Brain microvascular endothelial cell (primary cell): ENCODE data around the gene SLC9C2.

Experiments
- DNase-seq: peaks from one replicate; pipeline ENCODE4 v3.0.0-alpha.2; 2020
- H3K27ac ChIP-seq: fragments of 250-450 bp; sonication (Bioruptor Pico); 2 replicates; pipeline ENCODE4 v1.5.1; 2020; ENCODE audit warnings: mild to moderate bottlenecking, moderate library complexity
- H3K27me3 ChIP-seq: fragments of 250-450 bp; sonication (Bioruptor Pico); replicated peaks from 2 replicates; pipeline ENCODE4 v1.5.1; 2020; ENCODE audit warnings: mild to moderate bottlenecking
- H3K36me3 ChIP-seq: fragments of 250-450 bp; sonication (Bioruptor Pico); replicated peaks from 2 replicates; pipeline ENCODE4 v1.5.1; 2020; ENCODE audit warnings: mild to moderate bottlenecking
- H3K4me3 ChIP-seq: 2 replicates; pipeline ENCODE4 v1.5.1; 2011; ENCODE audit warnings: low read depth, mild to moderate bottlenecking, control low read depth, low read length, moderate library complexity
- in situ Hi-C: cut with HindIII; loops from 2 replicates; pipeline ENCODE4 v1.10.0; 2017; ENCODE audit warnings: low sequenced_read_pairs, low pct_ligation_motif_present
- TF ChIP-seq, protein P1 (sequence below): IDR thresholded peaks from 2 replicates; pipeline ENCODE4 v1.5.1; 2011; ENCODE audit warnings: low read depth, mild to moderate bottlenecking, moderate library complexity, low read length, control low read depth, inconsistent platforms; ENCODE audit errors: missing control alignments

The SLC9C2 gene

DNA sequence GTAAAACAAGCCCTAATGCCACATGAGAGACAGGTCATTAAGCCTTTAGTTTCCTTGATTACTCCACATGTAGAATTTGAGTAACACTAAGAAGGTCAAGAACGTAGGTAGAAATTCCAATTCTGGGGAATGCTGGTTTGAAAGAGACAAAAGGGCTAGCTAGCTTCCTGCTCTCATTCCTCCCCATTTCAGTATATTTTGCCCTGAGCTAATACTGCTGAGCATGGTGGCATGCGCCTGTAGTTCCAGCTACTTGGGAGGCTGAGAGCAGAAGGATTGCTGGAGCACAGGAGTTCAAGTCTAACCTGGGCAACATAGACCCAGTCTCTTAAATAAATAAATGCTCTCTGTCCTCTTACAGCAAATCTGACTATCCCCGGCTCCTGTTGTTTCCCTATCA is 112.9 kb downstream of the SLC9C2 start:
- no peak overlapping the region for H3K27ac ChIP-seq
- in situ Hi-C loops, result no loop called here
- H3K4me3 ChIP-seq, result no peak overlapping the region
- no peak for DNase-seq
- no peaks in the 10 kb centered on the region for H3K27me3 ChIP-seq
- peaks cover 40% of the 10 kb centered on the region for H3K36me3 ChIP-seq
- TF ChIP-seq, protein P1, sequence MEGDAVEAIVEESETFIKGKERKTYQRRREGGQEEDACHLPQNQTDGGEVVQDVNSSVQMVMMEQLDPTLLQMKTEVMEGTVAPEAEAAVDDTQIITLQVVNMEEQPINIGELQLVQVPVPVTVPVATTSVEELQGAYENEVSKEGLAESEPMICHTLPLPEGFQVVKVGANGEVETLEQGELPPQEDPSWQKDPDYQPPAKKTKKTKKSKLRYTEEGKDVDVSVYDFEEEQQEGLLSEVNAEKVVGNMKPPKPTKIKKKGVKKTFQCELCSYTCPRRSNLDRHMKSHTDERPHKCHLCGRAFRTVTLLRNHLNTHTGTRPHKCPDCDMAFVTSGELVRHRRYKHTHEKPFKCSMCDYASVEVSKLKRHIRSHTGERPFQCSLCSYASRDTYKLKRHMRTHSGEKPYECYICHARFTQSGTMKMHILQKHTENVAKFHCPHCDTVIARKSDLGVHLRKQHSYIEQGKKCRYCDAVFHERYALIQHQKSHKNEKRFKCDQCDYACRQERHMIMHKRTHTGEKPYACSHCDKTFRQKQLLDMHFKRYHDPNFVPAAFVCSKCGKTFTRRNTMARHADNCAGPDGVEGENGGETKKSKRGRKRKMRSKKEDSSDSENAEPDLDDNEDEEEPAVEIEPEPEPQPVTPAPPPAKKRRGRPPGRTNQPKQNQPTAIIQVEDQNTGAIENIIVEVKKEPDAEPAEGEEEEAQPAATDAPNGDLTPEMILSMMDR, result no peak

DNA sequence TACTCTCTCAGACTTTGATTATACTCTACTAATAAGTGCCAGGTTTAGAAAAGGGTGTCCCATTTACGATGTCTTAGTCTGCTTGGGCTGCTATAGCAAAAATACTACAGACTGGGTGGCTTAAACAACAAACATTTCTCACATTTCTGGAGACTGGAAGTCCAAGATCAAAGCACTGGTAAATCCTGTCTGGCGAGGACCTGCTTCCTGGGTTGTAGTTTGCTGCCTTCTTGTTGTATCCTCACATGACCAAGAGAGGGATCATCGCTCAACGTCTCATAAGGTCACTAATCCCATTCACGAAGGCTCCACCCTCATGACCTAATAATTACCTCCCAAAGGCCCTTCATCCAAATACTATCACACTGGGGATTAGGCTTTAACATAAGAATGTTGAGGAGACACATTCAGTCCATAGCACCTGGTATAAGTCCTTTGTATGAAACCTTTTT is 113.7 kb downstream of the SLC9C2 start:
- H3K27ac ChIP-seq, result no peak overlapping the region
- TF ChIP-seq, protein P1, result no peak
- in situ Hi-C loops, result no loop called here
- peaks cover 45% of the 10 kb centered on the region for H3K36me3 ChIP-seq
- no peaks in the 10 kb centered on the region for H3K27me3 ChIP-seq
- no peak overlapping the region for H3K4me3 ChIP-seq
- DNase-seq, result no peak

DNA sequence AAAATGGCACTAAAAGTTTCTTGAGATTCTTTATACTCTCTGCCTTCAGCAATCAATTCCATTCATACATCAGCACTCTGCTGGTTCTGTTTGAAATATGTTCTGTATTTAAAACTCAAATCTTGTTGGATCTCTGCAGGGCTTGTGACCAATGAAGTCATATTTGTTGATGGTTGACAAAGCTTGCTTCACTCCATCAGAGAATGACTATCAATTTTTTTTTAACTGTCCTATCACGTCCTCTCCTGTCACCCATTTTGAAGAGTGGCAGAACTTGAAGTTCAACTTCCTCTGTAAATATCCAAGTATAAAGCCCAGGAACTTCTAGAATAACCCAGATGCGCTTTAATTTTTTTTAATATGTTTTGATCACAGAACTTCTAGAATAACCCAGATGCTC is 114.9 kb downstream of the SLC9C2 start:
- Histone ChIP-seq H3K27me3 (no peaks in the 10 kb centered on the region), H3K4me3 (no peak overlapping the region), H3K36me3 (peaks cover 52% of the 10 kb centered on the region), H3K27ac (no peak overlapping the region)
- DNase-seq, result no peak
- TF ChIP-seq, protein P1, result no peak
- in situ Hi-C loops, result no loop called here

DNA sequence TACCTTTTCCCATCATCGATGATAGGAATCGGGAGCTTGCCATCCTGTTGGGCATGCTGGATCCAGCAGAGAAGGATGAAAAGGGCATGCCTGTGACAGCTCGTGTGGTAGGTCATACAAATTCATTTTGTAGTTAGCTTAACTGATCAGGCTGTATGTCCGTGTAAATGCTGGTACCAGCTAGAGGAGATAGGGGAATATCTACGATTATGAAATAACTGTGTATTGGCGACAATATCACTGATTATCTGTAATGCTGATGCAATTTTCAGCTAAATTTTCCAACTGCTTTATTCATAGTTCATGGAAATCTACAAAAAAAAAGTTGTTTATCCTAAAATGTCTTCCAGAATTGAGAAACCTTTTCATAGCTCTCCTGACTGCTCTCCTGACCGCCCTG is 117.5 kb downstream of the SLC9C2 start:
- H3K27me3 ChIP-seq, result no peaks in the 10 kb centered on the region
- in situ Hi-C loops, result no loop called here
- H3K36me3 ChIP-seq, result peaks cover 77% of the 10 kb centered on the region
- DNase-seq, result no peak
- no peak overlapping the region for H3K27ac ChIP-seq
- TF ChIP-seq, protein P1, result no peak
- H3K4me3 ChIP-seq, result no peak overlapping the region

DNA sequence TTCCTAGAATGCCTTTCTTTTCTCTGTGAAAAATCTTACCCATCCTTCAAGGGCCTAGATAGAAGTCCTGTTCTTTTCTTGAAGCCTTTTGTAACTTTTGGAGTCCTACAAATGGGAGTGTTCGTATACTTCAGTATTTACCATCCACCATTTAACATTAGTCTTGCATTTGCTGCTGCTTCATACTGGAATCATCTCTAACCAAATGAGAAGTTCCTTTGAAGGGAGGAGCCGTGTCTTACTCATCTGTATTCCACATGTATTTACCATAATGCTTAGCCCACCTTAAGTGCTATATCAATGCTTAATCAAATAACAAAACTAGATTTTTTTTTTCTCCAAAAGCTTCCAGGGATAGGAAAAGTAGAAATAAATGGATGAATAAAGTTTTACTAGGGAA is 118.6 kb downstream of the SLC9C2 start:
- Histone ChIP-seq H3K4me3 (no peak overlapping the region), H3K27me3 (no peaks in the 10 kb centered on the region), H3K36me3 (peaks cover 76% of the 10 kb centered on the region), H3K27ac (no peak overlapping the region)
- TF ChIP-seq, protein P1, result no peak
- DNase-seq, result no peak
- in situ Hi-C loops, result no loop called here

DNA sequence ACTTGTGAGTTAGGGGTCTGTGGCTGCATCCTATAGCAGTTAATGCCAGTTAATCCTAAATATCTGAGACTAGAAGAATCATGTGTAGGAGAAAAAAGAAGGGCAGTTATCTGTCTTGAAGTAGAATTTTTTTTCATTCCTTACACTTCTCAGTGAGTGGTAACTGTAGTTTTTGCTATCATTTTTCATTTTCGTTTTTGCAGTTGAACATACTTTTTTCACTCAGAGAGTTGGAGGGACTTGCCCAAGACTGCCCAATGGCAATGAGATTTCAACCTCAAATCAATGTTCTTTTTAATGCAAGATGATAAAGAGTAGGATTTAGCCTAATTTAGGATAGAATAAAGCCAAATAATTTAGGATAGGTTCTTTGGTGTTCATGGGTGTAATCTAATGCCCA is 120.2 kb downstream of the SLC9C2 start:
- Histone ChIP-seq H3K27ac (no peak overlapping the region), H3K4me3 (no peak overlapping the region), H3K36me3 (peaks cover 62% of the 10 kb centered on the region), H3K27me3 (no peaks in the 10 kb centered on the region)
- in situ Hi-C loops, result no loop called here
- TF ChIP-seq, protein P1, result no peak
- DNase-seq, result no peak
